ENCODE results near the gene TSEN54. TPM values are rescaled to one million over a fixed set of nuclear protein-coding genes. Genes with fewer than 3 reads are reported as not detected.

TSEN54 gene
- total RNA-seq, 1 donor from 2014 or later: 25.3 TPM

GRCh38 chr17:75563063-75563758 lies 46.9 kb downstream of the TSEN54 start:
- no peak overlapping the region for H3K4me3 ChIP-seq (ENCODE audit: low read depth, low read length)
- peaks cover 12% of the 10 kb centered on the region for H3K36me3 ChIP-seq (ENCODE audit: control insufficient read depth, insufficient read depth, low read length)
- no peaks in the 10 kb centered on the region for H3K27me3 ChIP-seq (ENCODE audit: control insufficient read depth, insufficient read depth, low read length)
- FAIRE-seq (peak; percentile 68), DNase-seq (ENCODE audit: low read depth) (no peak)
- no peak for TF ChIP-seq CTCF (IDR thresholded peaks at IDR 0.05; ENCODE audit: insufficient read depth, low read length, severe bottlenecking)

- Histone ChIP-seq H3K36me3 (ENCODE audit: control insufficient read depth, insufficient read depth, low read length) (peaks cover 13% of the 10 kb centered on the region), H3K4me3 (ENCODE audit: low read depth, low read length) (no peak overlapping the region), H3K27me3 (ENCODE audit: control insufficient read depth, insufficient read depth, low read length) (no peaks in the 10 kb centered on the region)
- no peak for TF ChIP-seq CTCF (IDR thresholded peaks at IDR 0.05; ENCODE audit: insufficient read depth, low read length, severe bottlenecking)
- FAIRE-seq (no peak), DNase-seq (ENCODE audit: low read depth) (no peak)
Observed at GRCh38 chr17:75564195-75564594, 47.9 kb downstream of the TSEN54 start.

GRCh38 chr17:75565066-75565465 lies 48.7 kb downstream of the TSEN54 start:
- DNase-seq (ENCODE audit: low read depth): peak; percentile 34
- H3K36me3 ChIP-seq (ENCODE audit: control insufficient read depth, insufficient read depth, low read length): peaks cover 14% of the 10 kb centered on the region
- H3K27me3 ChIP-seq (ENCODE audit: control insufficient read depth, insufficient read depth, low read length): no peaks in the 10 kb centered on the region
- TF ChIP-seq CTCF (IDR thresholded peaks at IDR 0.05; ENCODE audit: insufficient read depth, low read length, severe bottlenecking): no peak
- no peak overlapping the region for H3K4me3 ChIP-seq (ENCODE audit: low read depth, low read length)
- no peak for FAIRE-seq

GRCh38 chr17:75565618-75566017 lies 49.3 kb downstream of the TSEN54 start:
- H3K4me3 ChIP-seq (ENCODE audit: low read depth, low read length): no peak overlapping the region
- no peaks in the 10 kb centered on the region for H3K27me3 ChIP-seq (ENCODE audit: control insufficient read depth, insufficient read depth, low read length)
- TF ChIP-seq CTCF (IDR thresholded peaks at IDR 0.05; ENCODE audit: insufficient read depth, low read length, severe bottlenecking): no peak
- FAIRE-seq (peak; percentile 83), DNase-seq (ENCODE audit: low read depth) (no peak)
- peaks cover 16% of the 10 kb centered on the region for H3K36me3 ChIP-seq (ENCODE audit: control insufficient read depth, insufficient read depth, low read length)

- no peak for DNase-seq (ENCODE audit: low read depth)
Observed at GRCh38 chr17:75566416-75566815, 50.1 kb downstream of the TSEN54 start.

More at GRCh38 chr17:75566416-75566815, 50.1 kb downstream of the TSEN54 start:
- peak; percentile 60 for FAIRE-seq
- H3K27me3 ChIP-seq (ENCODE audit: control insufficient read depth, insufficient read depth, low read length): no peaks in the 10 kb centered on the region
- no peak for TF ChIP-seq CTCF (IDR thresholded peaks at IDR 0.05; ENCODE audit: insufficient read depth, low read length, severe bottlenecking)
- peaks cover 16% of the 10 kb centered on the region for H3K36me3 ChIP-seq (ENCODE audit: control insufficient read depth, insufficient read depth, low read length)
- H3K4me3 ChIP-seq (ENCODE audit: low read depth, low read length): no peak overlapping the region
